ENCODE results near the gene ADAMTS8. TPM values are rescaled to one million over a fixed set of nuclear protein-coding genes. Genes with fewer than 3 reads are reported as not detected.

The ADAMTS8 gene
- total and polyA plus RNA-seq, 2 donors (not counting 3 experiments of a cell fraction or from before 2014, with no cell fraction given), result not detected

DNA sequence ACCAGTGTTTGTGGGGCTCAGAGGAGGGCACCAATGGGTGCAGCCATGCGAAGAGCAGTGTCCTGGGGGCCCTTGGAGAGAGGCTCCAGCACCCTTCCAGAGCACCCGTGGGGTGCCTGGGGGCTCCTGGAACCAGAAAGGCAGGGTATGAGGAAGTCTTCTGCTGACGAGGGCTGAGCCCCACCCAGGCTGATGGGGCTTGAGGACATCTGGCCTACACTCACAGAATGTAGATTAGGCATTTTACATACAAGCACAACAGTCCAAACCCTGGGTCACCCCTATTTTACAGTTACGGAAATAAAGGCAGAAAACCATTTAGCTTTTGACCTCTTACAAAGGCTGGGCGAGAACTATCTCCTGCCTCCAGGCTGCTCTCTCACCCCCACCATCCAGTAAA is 47.6 kb downstream of the ADAMTS8 start:
- FAIRE-seq (no peak), DNase-seq (ENCODE audit: low read depth, low spot score) (no peak)
- Histone ChIP-seq H3K4me1 (ENCODE audit: control insufficient read depth, extremely low read depth, insufficient read depth, low read length) (no peaks in the 10 kb centered on the region), H2AFZ (ENCODE audit: low read depth, low read length) (no peak overlapping the region), H3K9me3 (replicated peaks; ENCODE audit: control insufficient read depth, insufficient read depth, low read length) (no peaks in the 10 kb centered on the region), H3K36me3 (ENCODE audit: control insufficient read depth in 2 of 2, extremely low read depth in 1 of 2, insufficient read depth in 2 of 2, low read length in 2 of 2) (no peaks in the 10 kb centered on the region), H3K79me2 (ENCODE audit: control insufficient read depth, insufficient read depth, low read length) (no peaks in the 10 kb centered on the region), H3K27ac (ENCODE audit: insufficient read depth, low read depth, low read length) (no peak overlapping the region), H3K4me3 (replicated peaks in 1 of 3; ENCODE audit: insufficient read depth in 1 of 3, low read depth in 1 of 3, low read length in 3 of 3) (no peak overlapping the region), H3K27me3 (ENCODE audit: control insufficient read depth in 2 of 2, insufficient read depth in 2 of 2, low read length in 2 of 2) (no peaks in the 10 kb centered on the region), H3K4me2 (ENCODE audit: insufficient read depth, low read length) (no peak overlapping the region), H3K9me1 (replicated peaks; ENCODE audit: control insufficient read depth, extremely low read depth, insufficient read depth, low read length) (no peaks in the 10 kb centered on the region), H3K9ac (replicated peaks; ENCODE audit: extremely low read depth, insufficient read depth, low read length) (no peak overlapping the region), H4K20me1 (replicated peaks; ENCODE audit: control insufficient read depth, extremely low read depth, insufficient read depth, low read length) (no peaks in the 10 kb centered on the region)
- no peak for TF ChIP-seq EZH2 (IDR thresholded peaks at IDR 0.05; ENCODE audit: borderline replicate concordance, low read depth, low read length, severe bottlenecking)
- no peak for TF ChIP-seq MYC (IDR thresholded peaks at IDR 0.05; ENCODE audit: low read depth, low read length)
- TF ChIP-seq FOS (IDR thresholded peaks at IDR 0.05; ENCODE audit: borderline replicate concordance, insufficient read depth, low read length), result no peak
- TF ChIP-seq GATA2 (IDR thresholded peaks at IDR 0.05; ENCODE audit: insufficient read depth, insufficient read length, low read depth, low read length), result no peak
- TF ChIP-seq POLR2A (IDR thresholded peaks at IDR 0.05; ENCODE audit: low read depth, low read length), result no peak
- no peak for TF ChIP-seq MAX (IDR thresholded peaks at IDR 0.05; ENCODE audit: insufficient read depth, insufficient read length)
- TF ChIP-seq JUN (IDR thresholded peaks at IDR 0.05; ENCODE audit: borderline replicate concordance, insufficient read depth, insufficient read length, low read depth), result no peak
- TF ChIP-seq CTCF (IDR thresholded peaks at IDR 0.05; ENCODE audit: extremely low read depth in 1 of 2, insufficient read depth in 1 of 2, low read depth in 1 of 2, low read length in 2 of 2), result no peak
- TF ChIP-seq POLR2AphosphoS5 (IDR thresholded peaks at IDR 0.05; ENCODE audit: insufficient read depth, low read depth, low read length), result no peak
- BruUV-seq (replicated peaks), result no TSS peak
- POLR2A ChIA-PET, result no interaction called here
- CTCF ChIA-PET, result interaction anchor here (0.8 kb wide), 2 partner anchors 168 to 477 kb away, joined by 3 read pairs; no protein-coding TSS in a partner anchor
- intact Hi-C loops (cut with micrococcal nuclease), result no loop called here
- dilution Hi-C loops (cut with MboI; ENCODE audit: extremely low pct_ligation_motif_present, low sequenced_read_pairs), result no loop called here

Data from endothelial cell of umbilical vein (primary cell).